ENCODE results near the gene PDPK1.
A peak's percentile ranks its signal among the peaks of the same experiment; 100 is the strongest.

The PDPK1 gene

DNA sequence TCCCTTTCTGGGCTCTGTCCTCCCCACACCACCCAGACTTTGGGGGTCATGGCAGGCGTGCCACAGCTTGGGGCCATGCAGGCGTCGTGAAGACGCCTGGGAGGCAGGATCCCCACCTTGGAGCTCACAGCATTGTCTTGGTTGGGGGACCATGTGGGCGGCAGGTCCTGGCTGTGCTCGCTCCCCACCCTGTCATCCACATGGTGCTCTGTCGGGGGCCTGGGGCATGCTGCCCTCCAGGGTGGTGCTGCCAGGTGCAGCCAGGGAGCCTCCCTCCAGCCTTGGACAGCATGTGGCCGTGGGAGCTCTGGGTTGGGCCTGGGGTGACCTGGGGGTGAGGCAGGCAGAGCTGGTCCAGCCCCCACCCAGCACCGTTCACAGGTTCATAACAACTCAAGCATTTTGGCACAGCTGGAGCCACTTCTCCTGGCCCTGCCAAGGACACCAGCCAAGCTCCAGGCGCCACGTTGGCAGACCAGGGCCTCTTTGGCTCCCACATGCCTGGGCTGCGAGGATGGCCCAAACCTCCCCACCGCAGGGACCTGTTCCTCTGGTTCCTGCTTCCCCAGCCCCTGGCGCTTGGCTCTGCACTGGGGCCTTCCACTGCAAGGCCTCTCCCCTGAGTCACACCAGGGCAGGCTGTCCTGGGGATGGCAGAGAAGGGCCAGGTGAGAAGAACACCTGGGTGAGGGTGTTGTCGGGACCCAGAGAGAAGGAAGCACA is 39.1 kb upstream of the PDPK1 start:
- Histone ChIP-seq H3K27ac (ENCODE audit: low read length) (no peak overlapping the region), H3K36me3 (ENCODE audit: control insufficient read depth in 1 of 2, insufficient read depth in 2 of 2, low read length in 2 of 2) (peaks cover 3 to 32% of the 10 kb centered on the region in 2 donors), H3K4me1 (ENCODE audit: control insufficient read depth in 1 of 2, insufficient read depth in 2 of 2, low read length in 2 of 2) (peaks cover 4 to 44% of the 10 kb centered on the region in 2 donors), H3K9me3 (ENCODE audit: control insufficient read depth in 1 of 2, low read length in 2 of 2) (no peaks in the 10 kb centered on the region), H3K4me3 (ENCODE audit: low read depth in 1 of 2, low read length in 2 of 2) (no peak overlapping the region), H3K27me3 (ENCODE audit: low read depth, low read length) (no peaks in the 10 kb centered on the region)

DNA sequence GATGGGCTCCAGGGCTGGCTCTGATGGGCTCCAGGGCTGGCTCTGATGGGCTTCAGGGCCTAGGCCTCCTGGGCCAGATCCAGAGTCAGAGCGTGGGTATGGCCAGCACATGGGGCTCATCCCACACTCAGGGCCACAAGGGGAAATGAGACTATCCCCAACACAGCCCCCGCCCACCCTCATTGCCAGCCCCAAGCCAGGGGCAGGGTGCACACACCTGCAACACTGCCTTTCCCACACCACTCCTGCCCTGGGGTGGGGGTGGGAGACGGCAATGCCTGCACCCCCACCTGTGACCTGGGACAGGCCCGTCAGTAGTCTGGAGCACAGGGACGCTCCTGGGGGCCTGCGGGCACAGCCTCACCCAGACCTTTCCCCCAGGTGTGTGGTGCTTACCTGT is 38.4 kb upstream of the PDPK1 start:
- H3K36me3 ChIP-seq (ENCODE audit: control insufficient read depth in 1 of 2, insufficient read depth in 2 of 2, low read length in 2 of 2) = peaks cover 3 to 32% of the 10 kb centered on the region in 2 donors

DNA sequence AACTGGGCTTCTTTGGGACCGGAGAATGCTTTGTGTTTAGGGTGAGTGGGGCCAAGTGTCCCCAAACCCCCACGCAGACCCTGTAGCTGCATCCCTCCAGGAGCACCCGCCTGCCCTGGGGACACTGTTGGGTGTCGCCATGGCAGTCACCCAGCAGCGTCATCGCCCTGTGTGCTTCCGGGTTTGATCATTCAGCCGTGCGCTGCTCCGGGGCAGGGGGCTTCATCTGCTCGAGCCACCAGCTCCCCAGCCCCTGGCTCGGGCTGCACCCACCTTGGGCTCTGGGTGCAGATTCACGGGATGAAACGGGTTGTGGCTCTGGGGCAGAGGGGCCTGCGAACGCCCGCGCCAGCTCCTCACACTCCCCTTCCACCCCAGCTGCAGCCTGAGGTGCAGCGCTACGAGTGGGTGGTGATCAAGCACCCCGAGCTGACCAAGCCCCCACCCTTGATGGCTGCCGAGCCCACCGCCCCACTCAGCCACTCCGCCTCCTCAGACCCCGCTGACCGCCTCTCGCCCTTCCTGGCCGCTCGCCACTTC is 37.9 kb upstream of the PDPK1 start:
- no peaks in the 10 kb centered on the region for H3K9me3 ChIP-seq (ENCODE audit: control insufficient read depth in 1 of 2, low read length in 2 of 2)
- no peak overlapping the region for H3K27ac ChIP-seq (ENCODE audit: low read length)
- no peaks in the 10 kb centered on the region for H3K27me3 ChIP-seq (ENCODE audit: low read depth, low read length)
- H3K4me3 ChIP-seq (ENCODE audit: low read depth in 1 of 2, low read length in 2 of 2) = no peak overlapping the region
- peaks cover 4 to 44% of the 10 kb centered on the region in 2 donors for H3K4me1 ChIP-seq (ENCODE audit: control insufficient read depth in 1 of 2, insufficient read depth in 2 of 2, low read length in 2 of 2)
- H3K36me3 ChIP-seq (ENCODE audit: control insufficient read depth in 1 of 2, insufficient read depth in 2 of 2, low read length in 2 of 2) = peaks cover 3 to 32% of the 10 kb centered on the region in 2 donors

More for the DNA sequence above, 38.4 kb upstream of the PDPK1 start:
- Histone ChIP-seq H3K27me3 (ENCODE audit: low read depth, low read length) (no peaks in the 10 kb centered on the region), H3K27ac (ENCODE audit: low read length) (no peak overlapping the region), H3K9me3 (ENCODE audit: control insufficient read depth in 1 of 2, low read length in 2 of 2) (no peaks in the 10 kb centered on the region), H3K4me3 (ENCODE audit: low read depth in 1 of 2, low read length in 2 of 2) (no peak overlapping the region), H3K4me1 (ENCODE audit: control insufficient read depth in 1 of 2, insufficient read depth in 2 of 2, low read length in 2 of 2) (peaks cover 4 to 44% of the 10 kb centered on the region in 2 donors)

DNA sequence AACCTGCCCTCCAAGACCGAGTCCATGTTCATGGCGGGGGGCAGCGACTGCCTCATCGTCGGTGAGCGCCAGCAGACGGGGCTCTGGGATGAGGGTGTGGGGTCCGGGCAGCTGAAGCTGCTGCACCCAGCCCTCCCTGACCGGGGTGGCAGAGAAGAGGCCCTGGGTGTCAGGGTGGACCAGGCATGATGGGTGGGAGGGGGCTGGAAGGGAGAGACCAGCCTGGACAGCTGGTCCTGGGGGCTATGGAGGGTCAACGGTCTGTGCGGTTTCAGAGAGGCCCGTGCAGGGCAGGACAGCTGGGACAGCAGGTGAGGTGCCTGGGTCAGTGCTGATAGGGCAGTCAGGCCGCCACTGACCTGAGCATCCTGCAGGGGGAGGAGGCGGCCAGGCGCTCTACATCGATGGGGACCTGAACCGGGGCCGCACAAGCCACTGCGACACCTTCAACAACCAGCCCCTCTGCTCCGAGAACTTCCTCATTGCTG is 37.3 kb upstream of the PDPK1 start:
- H3K36me3 ChIP-seq (ENCODE audit: control insufficient read depth in 1 of 2, insufficient read depth in 2 of 2, low read length in 2 of 2) = peaks cover 3 to 32% of the 10 kb centered on the region in 2 donors
- no peak overlapping the region for H3K27ac ChIP-seq (ENCODE audit: low read length)
- peaks cover 4 to 44% of the 10 kb centered on the region in 2 donors for H3K4me1 ChIP-seq (ENCODE audit: control insufficient read depth in 1 of 2, insufficient read depth in 2 of 2, low read length in 2 of 2)
- H3K27me3 ChIP-seq (ENCODE audit: low read depth, low read length) = no peaks in the 10 kb centered on the region
- H3K9me3 ChIP-seq (ENCODE audit: control insufficient read depth in 1 of 2, low read length in 2 of 2) = no peaks in the 10 kb centered on the region
- H3K4me3 ChIP-seq (ENCODE audit: low read depth in 1 of 2, low read length in 2 of 2) = no peak overlapping the region

DNA sequence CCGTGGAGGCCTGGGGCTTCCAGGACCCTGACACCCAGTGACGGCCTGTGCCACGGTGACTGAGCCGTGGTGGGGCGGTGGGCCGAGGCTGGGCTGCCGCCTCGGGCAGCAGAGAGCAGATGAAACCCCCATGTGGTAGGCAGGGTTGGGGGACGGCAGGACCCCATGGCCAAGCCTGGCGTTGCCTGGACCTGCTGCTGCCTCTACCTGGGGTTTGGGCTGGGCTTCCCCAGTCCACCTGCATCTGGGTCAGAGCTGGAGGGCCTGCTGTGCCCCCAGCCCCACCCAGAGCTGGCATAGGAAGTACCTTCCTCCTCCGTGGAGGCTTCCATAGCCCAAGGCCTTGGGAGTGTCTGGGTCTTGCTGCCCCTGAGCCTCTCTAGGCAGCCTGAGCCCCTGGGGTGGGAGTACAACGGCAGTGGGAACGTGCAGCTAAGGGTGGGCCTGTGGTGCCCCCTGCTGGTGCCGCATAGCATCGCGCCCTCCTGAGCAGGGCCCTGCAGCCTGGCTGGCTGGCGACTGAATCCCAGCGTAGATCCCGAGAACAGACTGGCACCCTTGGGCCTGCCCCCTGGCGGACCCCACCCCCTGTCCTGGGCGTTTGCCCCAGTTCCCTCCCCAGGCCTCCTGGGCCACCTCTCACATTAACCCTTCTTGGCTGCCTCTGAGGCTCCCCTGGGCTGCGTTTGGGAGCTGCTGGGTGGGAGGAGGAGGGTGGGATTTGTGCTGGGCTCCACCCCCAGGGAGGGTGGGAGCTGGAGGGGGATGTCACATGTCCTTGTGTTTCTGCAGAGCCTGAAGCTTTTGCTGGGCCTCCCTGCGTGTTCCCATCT is 36.7 kb upstream of the PDPK1 start:
- Histone ChIP-seq H3K4me1 (ENCODE audit: control insufficient read depth in 1 of 2, insufficient read depth in 2 of 2, low read length in 2 of 2) (peaks cover 4 to 44% of the 10 kb centered on the region in 2 donors), H3K27ac (ENCODE audit: low read length) (no peak overlapping the region), H3K9me3 (ENCODE audit: control insufficient read depth in 1 of 2, low read length in 2 of 2) (no peaks in the 10 kb centered on the region), H3K27me3 (ENCODE audit: low read depth, low read length) (no peaks in the 10 kb centered on the region), H3K36me3 (ENCODE audit: control insufficient read depth in 1 of 2, insufficient read depth in 2 of 2, low read length in 2 of 2) (peaks cover 2 to 30% of the 10 kb centered on the region in 2 donors), H3K4me3 (ENCODE audit: low read depth in 1 of 2, low read length in 2 of 2) (peak overlapping the region in 1 of 2 donors; percentile 44)

DNA sequence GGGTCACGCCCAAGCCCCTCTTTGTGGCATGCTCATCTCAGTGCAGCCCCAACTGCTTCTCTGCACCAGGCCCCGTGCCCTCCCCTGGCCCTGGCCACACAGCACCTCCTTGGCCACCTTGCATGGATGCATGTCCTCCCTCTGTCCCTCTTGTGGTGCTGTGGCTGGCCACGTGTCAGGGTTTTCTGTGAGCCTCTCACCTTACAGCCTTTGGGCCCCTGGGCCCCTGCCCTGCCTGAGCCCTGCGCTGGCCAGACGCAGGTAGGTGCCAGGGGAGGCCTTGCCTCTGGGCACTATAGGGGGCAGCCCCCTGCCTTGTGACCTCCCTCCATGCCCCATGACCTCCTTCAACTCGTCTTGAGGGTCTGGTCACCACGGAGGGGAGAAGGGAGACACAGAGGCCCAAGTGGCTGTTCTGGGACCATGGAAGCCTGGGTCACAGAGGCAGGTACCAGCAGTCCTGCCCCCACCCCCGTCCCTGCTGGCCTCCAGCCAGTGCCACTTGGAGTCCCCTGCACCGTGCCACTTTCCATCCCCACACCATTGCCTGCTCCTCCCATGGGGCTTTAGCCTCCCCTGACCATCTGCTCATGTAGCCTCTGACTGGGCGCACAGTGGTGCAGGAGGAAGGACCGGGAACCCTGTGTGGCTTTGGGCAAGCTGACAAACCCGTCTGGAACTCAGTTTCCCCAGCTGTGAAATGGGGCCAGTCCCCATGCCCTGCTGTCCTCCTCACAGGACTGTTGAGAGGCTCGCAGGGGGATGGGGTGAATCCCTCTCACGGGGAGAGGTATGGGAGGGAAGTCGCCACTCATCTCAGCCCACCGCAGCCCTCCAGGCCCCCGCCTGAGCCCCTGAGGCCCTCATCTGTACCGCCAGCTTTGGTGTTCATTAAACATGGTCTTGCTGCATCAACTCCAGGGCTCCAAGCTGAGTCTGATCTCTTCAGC is 35.6 kb upstream of the PDPK1 start:
- peak overlapping the region in 1 of 2 donors; percentile 44 for H3K4me3 ChIP-seq (ENCODE audit: low read depth in 1 of 2, low read length in 2 of 2)
- peaks cover 4 to 37% of the 10 kb centered on the region in 2 donors for H3K4me1 ChIP-seq (ENCODE audit: control insufficient read depth in 1 of 2, insufficient read depth in 2 of 2, low read length in 2 of 2)
- peaks cover 0 to 19% of the 10 kb centered on the region in 2 donors for H3K36me3 ChIP-seq (ENCODE audit: control insufficient read depth in 1 of 2, insufficient read depth in 2 of 2, low read length in 2 of 2)
- no peak overlapping the region for H3K27ac ChIP-seq (ENCODE audit: low read length)
- no peaks in the 10 kb centered on the region for H3K9me3 ChIP-seq (ENCODE audit: control insufficient read depth in 1 of 2, low read length in 2 of 2)
- H3K27me3 ChIP-seq (ENCODE audit: low read depth, low read length) = no peaks in the 10 kb centered on the region

DNA sequence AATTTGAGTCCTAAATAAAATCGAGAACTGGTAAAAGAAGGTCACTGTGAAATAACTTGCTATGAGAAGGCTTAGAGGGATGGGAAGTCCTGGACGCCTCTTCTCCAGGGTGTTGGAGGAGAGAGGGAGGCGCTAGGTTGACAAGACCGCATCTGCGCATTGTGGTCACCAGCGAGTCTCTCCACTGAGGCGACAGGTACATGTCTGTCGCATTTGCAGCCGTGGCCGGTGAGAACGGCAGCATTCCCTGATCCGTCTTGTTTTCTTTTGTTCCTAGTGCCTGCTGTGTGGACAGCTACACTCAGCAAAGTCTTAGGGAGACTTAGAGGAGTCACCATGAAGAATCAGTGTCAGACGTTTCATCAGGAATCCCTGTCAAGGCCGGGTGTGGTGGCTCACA is 32.1 kb upstream of the PDPK1 start:
- Histone ChIP-seq H3K27me3 (ENCODE audit: low read depth, low read length) (no peaks in the 10 kb centered on the region), H3K4me1 (ENCODE audit: control insufficient read depth in 1 of 2, insufficient read depth in 2 of 2, low read length in 2 of 2) (peaks cover 4 to 21% of the 10 kb centered on the region in 2 donors), H3K36me3 (ENCODE audit: control insufficient read depth in 1 of 2, insufficient read depth in 2 of 2, low read length in 2 of 2) (no peaks in the 10 kb centered on the region), H3K9me3 (ENCODE audit: control insufficient read depth in 1 of 2, low read length in 2 of 2) (no peaks in the 10 kb centered on the region), H3K27ac (ENCODE audit: low read length) (no peak overlapping the region), H3K4me3 (ENCODE audit: low read depth in 1 of 2, low read length in 2 of 2) (no peak overlapping the region)

DNA sequence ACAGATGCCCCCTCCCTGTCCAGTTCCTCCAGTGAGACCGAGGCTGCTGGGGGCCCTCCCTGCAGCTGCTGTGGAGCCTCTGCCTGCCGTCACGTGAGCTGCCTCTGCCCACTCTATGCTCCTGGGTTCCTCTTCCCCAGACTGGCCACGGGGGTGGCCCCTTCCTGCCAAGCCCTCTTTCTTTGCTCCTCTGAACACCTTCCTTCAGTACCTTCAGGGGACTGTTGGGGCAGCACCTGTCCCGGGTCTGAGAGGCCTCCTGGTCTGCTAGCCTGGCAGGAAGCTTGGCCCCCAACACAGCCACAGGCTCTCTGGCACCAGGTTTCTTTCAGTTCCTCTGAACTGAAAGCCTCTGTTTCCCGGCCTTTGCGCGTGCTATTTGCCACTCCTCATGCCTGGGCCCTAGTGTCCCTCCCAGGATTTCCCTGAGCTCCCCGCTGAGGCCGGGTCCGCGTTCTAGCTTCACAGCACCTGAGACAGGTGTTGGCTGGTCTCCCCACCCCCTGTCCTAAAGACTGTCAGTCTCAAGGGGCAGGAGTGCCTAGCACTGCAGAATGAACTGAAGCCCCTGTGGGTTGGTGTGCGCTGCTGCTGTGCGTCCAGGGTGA is 30.7 kb upstream of the PDPK1 start:
- Histone ChIP-seq H3K4me3 (ENCODE audit: low read depth in 1 of 2, low read length in 2 of 2) (no peak overlapping the region), H3K9me3 (ENCODE audit: control insufficient read depth in 1 of 2, low read length in 2 of 2) (no peaks in the 10 kb centered on the region), H3K36me3 (ENCODE audit: control insufficient read depth in 1 of 2, insufficient read depth in 2 of 2, low read length in 2 of 2) (no peaks in the 10 kb centered on the region), H3K27ac (ENCODE audit: low read length) (peak overlapping the region; percentile 56), H3K4me1 (ENCODE audit: control insufficient read depth in 1 of 2, insufficient read depth in 2 of 2, low read length in 2 of 2) (peaks cover 0 to 7% of the 10 kb centered on the region in 2 donors), H3K27me3 (ENCODE audit: low read depth, low read length) (no peaks in the 10 kb centered on the region)

DNA sequence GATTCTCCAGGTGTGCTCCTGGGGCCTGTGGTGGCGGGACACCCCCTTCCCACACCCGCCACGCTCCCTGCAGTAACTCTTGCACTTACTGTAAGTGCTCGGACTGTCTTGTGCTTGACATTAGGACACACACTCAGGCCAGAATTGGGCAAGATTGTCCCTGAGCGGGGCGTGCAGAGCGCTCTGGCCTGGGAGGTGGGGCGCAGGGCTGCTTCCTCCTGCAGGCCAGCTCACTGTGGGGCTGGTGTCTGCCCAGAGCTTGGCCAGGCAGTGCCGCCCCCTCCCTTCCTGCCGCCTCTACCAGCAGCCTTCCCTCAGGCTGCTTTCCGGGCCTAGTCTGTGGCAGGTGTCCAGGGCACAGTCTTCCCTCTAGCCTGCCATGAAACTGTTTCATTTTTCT is 30.2 kb upstream of the PDPK1 start:
- H3K36me3 ChIP-seq (ENCODE audit: control insufficient read depth in 1 of 2, insufficient read depth in 2 of 2, low read length in 2 of 2) = no peaks in the 10 kb centered on the region
- no peaks in the 10 kb centered on the region for H3K27me3 ChIP-seq (ENCODE audit: low read depth, low read length)
- no peak overlapping the region for H3K4me3 ChIP-seq (ENCODE audit: low read depth in 1 of 2, low read length in 2 of 2)
- H3K9me3 ChIP-seq (ENCODE audit: control insufficient read depth in 1 of 2, low read length in 2 of 2) = no peaks in the 10 kb centered on the region
- H3K27ac ChIP-seq (ENCODE audit: low read length) = peak overlapping the region; percentile 56
- peaks cover 0 to 9% of the 10 kb centered on the region in 2 donors for H3K4me1 ChIP-seq (ENCODE audit: control insufficient read depth in 1 of 2, insufficient read depth in 2 of 2, low read length in 2 of 2)

DNA sequence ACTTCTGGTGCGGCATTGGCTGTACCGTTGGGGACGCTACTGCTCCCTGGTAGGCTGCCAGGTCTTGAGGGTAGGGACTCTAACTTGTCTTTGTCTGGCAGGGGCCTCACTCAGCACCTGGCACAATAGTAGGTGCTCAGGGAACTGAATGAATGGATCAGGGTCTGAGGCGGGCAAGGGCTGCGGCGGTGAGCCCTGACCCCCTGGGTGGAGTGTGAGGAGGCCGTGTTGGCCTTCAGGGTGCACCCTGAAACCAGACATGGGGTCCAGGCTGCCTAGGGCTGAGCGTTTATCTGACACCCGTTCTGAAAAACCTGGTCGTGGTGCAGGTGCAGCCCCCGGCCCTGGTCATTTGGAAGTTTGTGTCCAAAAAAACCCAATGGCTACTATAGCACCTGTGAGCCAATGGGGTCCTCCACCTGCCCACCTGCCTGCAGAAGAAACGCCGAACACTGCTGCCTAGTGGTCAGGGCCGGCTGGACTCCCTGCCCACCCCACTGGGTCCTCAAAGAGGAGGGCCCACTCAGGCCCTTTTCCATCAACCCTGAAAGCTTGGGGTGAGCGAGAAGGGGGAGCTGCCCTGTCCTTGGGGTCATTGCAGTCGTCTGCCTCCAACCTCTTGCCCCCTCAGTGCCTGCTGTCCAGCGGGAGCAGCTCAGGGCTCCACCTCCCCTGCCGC is 29.0 kb upstream of the PDPK1 start:
- no peak overlapping the region for H3K4me3 ChIP-seq (ENCODE audit: low read depth in 1 of 2, low read length in 2 of 2)
- H3K27ac ChIP-seq (ENCODE audit: low read length) = no peak overlapping the region
- no peaks in the 10 kb centered on the region for H3K36me3 ChIP-seq (ENCODE audit: control insufficient read depth in 1 of 2, insufficient read depth in 2 of 2, low read length in 2 of 2)
- H3K9me3 ChIP-seq (ENCODE audit: control insufficient read depth in 1 of 2, low read length in 2 of 2) = no peaks in the 10 kb centered on the region
- peaks cover 0 to 11% of the 10 kb centered on the region in 2 donors for H3K4me1 ChIP-seq (ENCODE audit: control insufficient read depth in 1 of 2, insufficient read depth in 2 of 2, low read length in 2 of 2)
- H3K27me3 ChIP-seq (ENCODE audit: low read depth, low read length) = no peaks in the 10 kb centered on the region
